Keratinocyte (primary cell): ENCODE results near the gene MIB2. TPM values are rescaled to one million over a fixed set of nuclear protein-coding genes. Genes with fewer than 3 reads are reported as not detected.
"Not testable (repeated sequence)": the region's sequence is repeated elsewhere in the genome, so short reads cannot be mapped to it uniquely, and the experiment has no call there.

Source experiments
- DNase-seq: peaks from one replicate; pipeline ENCODE4 v3.0.0-alpha.2; 2011; ENCODE audit warnings: low read depth, missing footprints, low spot score
- FAIRE-seq: peaks from 2 replicates; lab custom pipeline; 2011; peaks lifted over from hg19 to GRCh38; lab: Jason Lieb, UNC
- H2AFZ ChIP-seq: 2 replicates; pipeline ENCODE4 v1.6.0; 2012; ENCODE audit warnings: low read length, control low read depth, inconsistent platforms; ENCODE audit not compliant: control insufficient read depth
- H3K27ac ChIP-seq: 2 replicates; pipeline ENCODE4 v1.5.1; 2011; ENCODE audit warnings: low read length; ENCODE audit not compliant: control insufficient read depth, insufficient read depth
- H3K27me3 ChIP-seq: 3 replicates; pipeline ENCODE4 v1.6.0; 2011; ENCODE audit warnings: low read length; ENCODE audit not compliant: control insufficient read depth, insufficient read depth; ENCODE audit errors: extremely low read depth
- H3K36me3 ChIP-seq, 2 experiments: 2 replicates in 1 of 2; 3 replicates in 1 of 2; pipeline ENCODE4 v1.5.1; 2011; ENCODE audit warnings: low read length in 2 of 2, mild to moderate bottlenecking in 1 of 2; ENCODE audit not compliant: control insufficient read depth in 2 of 2, insufficient read depth in 2 of 2; ENCODE audit errors: extremely low read depth in 1 of 2
- H3K4me1 ChIP-seq: 3 replicates; pipeline ENCODE4 v1.5.1; 2011; ENCODE audit warnings: low read length; ENCODE audit not compliant: control insufficient read depth, insufficient read depth; ENCODE audit errors: extremely low read depth
- H3K4me2 ChIP-seq: 3 replicates; pipeline ENCODE4 v1.6.0; 2011; ENCODE audit warnings: low read depth, low read length; ENCODE audit not compliant: control insufficient read depth, insufficient read depth; ENCODE audit errors: extremely low read depth
- H3K4me3 ChIP-seq, 3 experiments: fragments of 200-600 bp in 1 of 3; sonication (generic) in 1 of 3; 2 replicates in 2 of 3; 3 replicates in 1 of 3; pipeline ENCODE4 v1.5.1; 2011 to 2016; ENCODE audit warnings: low read length in 3 of 3, mild to moderate bottlenecking in 3 of 3, control low read depth in 2 of 3, inconsistent platforms in 1 of 3, low read depth in 1 of 3, mixed read lengths in 1 of 3, mixed run types in 1 of 3, moderate library complexity in 1 of 3; ENCODE audit not compliant: control insufficient read depth in 2 of 3, insufficient read depth in 2 of 3; ENCODE audit errors: extremely low read depth in 1 of 3
- H3K79me2 ChIP-seq: 2 replicates; pipeline ENCODE4 v1.6.0; 2012; ENCODE audit warnings: low read length; ENCODE audit not compliant: control insufficient read depth, insufficient read depth
- H3K9ac ChIP-seq: 3 replicates; pipeline ENCODE4 v1.6.0; 2011; ENCODE audit warnings: low read length; ENCODE audit not compliant: control insufficient read depth, insufficient read depth; ENCODE audit errors: extremely low read depth
- H3K9me1 ChIP-seq: 3 replicates; pipeline ENCODE4 v1.6.0; 2011; ENCODE audit warnings: low read length; ENCODE audit not compliant: control insufficient read depth, insufficient read depth; ENCODE audit errors: extremely low read depth
- H3K9me3 ChIP-seq: 2 replicates; pipeline ENCODE4 v1.5.1; 2012; ENCODE audit warnings: low read depth, low read length; ENCODE audit not compliant: control insufficient read depth
- H4K20me1 ChIP-seq: 3 replicates; pipeline ENCODE4 v1.6.0; 2011; ENCODE audit warnings: low read length; ENCODE audit not compliant: control insufficient read depth, insufficient read depth; ENCODE audit errors: extremely low read depth
- EZH2 ChIP-seq: IDR thresholded peaks from one replicate; pipeline ENCODE4 v1.6.1; 2012; ENCODE audit warnings: inconsistent platforms, mild to moderate bottlenecking, low read length, moderate library complexity
- dilution Hi-C: fragments of 300-500 bp; cut with MboI; formaldehyde crosslinking; loops from one replicate; pipeline ENCODE4 v1.7.0; 2020; ENCODE audit warnings: low sequenced_read_pairs; ENCODE audit not compliant: extremely low pct_ligation_motif_present
- polyA plus RNA-seq, 5 experiments: library from polyadenylated mRNA; depleted of rRNA in 3 of 5; stranded (reverse) in 3 of 5; stranded (forward) in 1 of 5; unstranded in 1 of 5; fragments of >200 nt; gene quantifications; 1 replicate in 1 of 5; 2 replicates in 3 of 5; 3 replicates in 1 of 5; pipeline versions ENCODE4 v1.2.1 to v1.2.3, GENCODE V29; 2011 to 2012; ENCODE audit warnings: missing spikeins in 2 of 5, low read depth in 1 of 5, low replicate concordance in 1 of 5
- TF ChIP-seq, protein P1 (sequence below), 3 experiments: IDR thresholded peaks in 1 of 3; conservative IDR thresholded peaks in 1 of 3; optimal IDR thresholded peaks in 1 of 3; 2 replicates in 2 of 3; 3 replicates in 1 of 3; pipeline versions ENCODE3 to v1.5.1; 2011; ENCODE audit warnings: low read length in 3 of 3, mild to moderate bottlenecking in 3 of 3, moderate library complexity in 2 of 3, control low read depth in 1 of 3, inconsistent platforms in 1 of 3; ENCODE audit not compliant: insufficient read depth in 2 of 3; ENCODE audit errors: extremely low read depth in 1 of 3

Gene MIB2
- polyA plus RNA-seq, 1 donor (not counting 4 experiments of a cell fraction or from before 2014, with no cell fraction given) = 13.9 TPM

DNA sequence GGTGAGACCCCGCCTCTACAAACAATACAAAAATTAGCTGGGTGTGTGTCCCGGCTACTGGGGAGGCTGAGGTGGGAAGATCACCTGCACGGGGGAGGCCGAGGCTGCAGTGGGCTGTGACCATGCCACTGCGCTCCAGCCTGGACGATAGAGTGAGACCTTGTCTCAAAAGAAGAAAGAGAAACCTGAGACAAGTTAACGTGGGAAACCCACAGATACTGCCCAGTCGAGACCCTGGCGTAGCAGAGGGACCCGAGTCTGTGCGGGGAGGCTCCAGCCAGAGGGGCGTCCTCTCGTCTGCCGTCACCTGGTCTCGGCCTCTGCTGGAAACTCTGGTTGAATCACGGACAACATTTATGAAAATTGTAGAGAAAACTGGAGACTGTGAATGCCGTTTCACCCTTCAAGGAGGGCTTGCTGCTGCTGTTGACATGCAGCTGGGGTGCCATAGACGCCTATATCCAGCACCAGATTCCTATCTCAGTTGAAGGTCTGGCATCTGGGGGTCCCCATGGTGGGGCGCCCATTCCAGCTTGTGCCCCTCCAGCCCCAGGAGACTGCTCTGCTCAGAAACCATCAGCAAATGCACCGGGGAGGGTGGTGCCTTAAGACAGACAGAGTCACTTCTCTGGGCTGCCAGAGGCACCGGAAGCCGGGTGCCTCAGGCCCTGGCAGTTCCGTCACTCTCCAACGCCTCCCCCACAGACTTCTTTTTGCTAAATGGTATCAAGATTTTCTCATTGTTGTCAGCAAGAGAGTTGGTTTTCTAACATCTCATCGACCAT, 57.1 kb downstream of the MIB2 start:
- Histone ChIP-seq H3K9me1 (no peaks in the 10 kb centered on the region), H3K4me2 (no peak overlapping the region), H3K9me3 (no peaks in the 10 kb centered on the region), H3K9ac (no peak overlapping the region), H3K79me2 (no peaks in the 10 kb centered on the region), H2AFZ (no peak overlapping the region), H3K36me3 (peaks cover 0 to 5% of the 10 kb centered on the region in 2 experiments), H3K4me1 (no peaks in the 10 kb centered on the region), H3K27ac (no peak overlapping the region), H3K27me3 (no peaks in the 10 kb centered on the region), H4K20me1 (no peaks in the 10 kb centered on the region), H3K4me3 (no peak overlapping the region)
- FAIRE-seq (no peak), DNase-seq (no peak)
- dilution Hi-C loops = no loop called here
- TF ChIP-seq EZH2 = no peak
- TF ChIP-seq, protein P1, sequence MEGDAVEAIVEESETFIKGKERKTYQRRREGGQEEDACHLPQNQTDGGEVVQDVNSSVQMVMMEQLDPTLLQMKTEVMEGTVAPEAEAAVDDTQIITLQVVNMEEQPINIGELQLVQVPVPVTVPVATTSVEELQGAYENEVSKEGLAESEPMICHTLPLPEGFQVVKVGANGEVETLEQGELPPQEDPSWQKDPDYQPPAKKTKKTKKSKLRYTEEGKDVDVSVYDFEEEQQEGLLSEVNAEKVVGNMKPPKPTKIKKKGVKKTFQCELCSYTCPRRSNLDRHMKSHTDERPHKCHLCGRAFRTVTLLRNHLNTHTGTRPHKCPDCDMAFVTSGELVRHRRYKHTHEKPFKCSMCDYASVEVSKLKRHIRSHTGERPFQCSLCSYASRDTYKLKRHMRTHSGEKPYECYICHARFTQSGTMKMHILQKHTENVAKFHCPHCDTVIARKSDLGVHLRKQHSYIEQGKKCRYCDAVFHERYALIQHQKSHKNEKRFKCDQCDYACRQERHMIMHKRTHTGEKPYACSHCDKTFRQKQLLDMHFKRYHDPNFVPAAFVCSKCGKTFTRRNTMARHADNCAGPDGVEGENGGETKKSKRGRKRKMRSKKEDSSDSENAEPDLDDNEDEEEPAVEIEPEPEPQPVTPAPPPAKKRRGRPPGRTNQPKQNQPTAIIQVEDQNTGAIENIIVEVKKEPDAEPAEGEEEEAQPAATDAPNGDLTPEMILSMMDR (optimal IDR thresholded peaks at IDR 0.05 in 1 of 3, IDR thresholded peaks at IDR 0.05 in 1 of 3, conservative IDR thresholded peaks at IDR 0.05 in 1 of 3; ENCODE audit: extremely low read depth in 1 of 3, insufficient read depth in 2 of 3, low read length in 3 of 3) = no peak

DNA sequence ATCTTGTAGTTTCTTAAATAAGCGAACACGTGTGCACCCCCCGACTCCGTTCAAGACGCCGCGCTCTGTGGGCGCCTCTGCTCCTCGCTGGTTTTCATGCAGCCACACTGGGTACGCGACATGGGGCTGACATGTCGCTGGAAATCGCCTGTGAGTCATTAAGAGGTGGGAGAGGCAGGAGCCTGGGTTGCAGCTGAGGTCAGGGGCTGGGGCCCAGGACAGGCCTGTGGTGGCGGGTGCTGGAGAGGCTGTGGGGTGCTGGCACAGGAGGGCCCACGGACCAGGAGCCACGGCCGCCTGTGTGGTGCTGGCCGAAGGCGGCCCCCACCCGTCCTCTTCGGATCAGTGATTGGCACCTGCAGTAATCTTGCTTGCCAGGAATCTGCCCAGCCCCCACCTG, 59.5 kb downstream of the MIB2 start:
- H3K4me2 ChIP-seq, H3K27me3 ChIP-seq, H3K79me2 ChIP-seq, FAIRE-seq, H3K9me3 ChIP-seq, H3K27ac ChIP-seq, DNase-seq, H3K9me1 ChIP-seq, H3K9ac ChIP-seq, H3K36me3 ChIP-seq, dilution Hi-C loops, H2AFZ ChIP-seq, H3K4me3 ChIP-seq, H3K4me1 ChIP-seq, H4K20me1 ChIP-seq: not testable (repeated sequence)

DNA sequence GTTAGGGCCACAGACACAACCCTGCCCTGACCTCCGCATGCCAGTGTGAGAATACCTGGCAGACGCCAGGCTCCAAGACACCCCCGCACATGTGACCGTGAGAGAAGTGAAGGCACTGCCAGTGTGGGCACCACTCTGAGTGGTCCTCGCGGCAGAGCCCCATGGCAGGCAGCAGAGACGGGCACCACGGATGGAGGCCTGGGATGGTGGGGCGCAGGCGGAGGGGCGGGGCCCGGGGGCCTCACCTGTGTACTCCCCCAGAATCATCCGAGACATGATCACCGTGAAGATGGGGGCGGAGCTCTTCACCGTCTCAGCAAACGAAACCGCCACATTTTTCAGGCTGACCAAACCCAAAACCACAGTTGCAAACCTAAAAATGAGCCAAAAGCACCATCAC, 59.9 kb downstream of the MIB2 start:
- H3K9me3 ChIP-seq, H3K9ac ChIP-seq, dilution Hi-C loops, H3K36me3 ChIP-seq, H3K4me3 ChIP-seq, H3K27me3 ChIP-seq, FAIRE-seq, H3K4me1 ChIP-seq, H3K4me2 ChIP-seq, H4K20me1 ChIP-seq, DNase-seq, H3K79me2 ChIP-seq, H2AFZ ChIP-seq, H3K9me1 ChIP-seq, H3K27ac ChIP-seq: not testable (repeated sequence)

DNA sequence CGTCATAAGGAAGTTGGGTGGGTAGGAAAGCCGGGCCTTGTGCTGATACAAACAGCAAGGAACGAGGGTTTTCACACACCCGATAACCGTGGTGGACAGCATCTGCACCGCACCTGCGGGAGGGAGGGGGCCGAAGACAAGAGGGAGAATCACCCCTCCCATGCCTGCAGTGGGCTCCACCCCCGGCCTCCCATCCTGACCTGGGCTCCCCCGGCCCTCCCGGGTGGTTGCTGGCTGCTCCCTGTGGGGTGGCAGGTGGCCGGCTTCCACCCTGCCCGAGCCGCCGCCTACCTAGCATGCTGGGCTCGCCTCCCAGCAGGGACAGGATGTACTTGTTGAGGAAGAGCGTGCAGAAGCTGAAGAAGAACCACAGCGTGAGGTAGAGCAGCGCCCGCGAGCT, 60.8 kb downstream of the MIB2 start:
- H3K27me3 ChIP-seq, H3K4me3 ChIP-seq, H3K9me3 ChIP-seq, H3K4me1 ChIP-seq, H3K36me3 ChIP-seq, FAIRE-seq, H3K9me1 ChIP-seq, H2AFZ ChIP-seq, H3K27ac ChIP-seq, H4K20me1 ChIP-seq, H3K9ac ChIP-seq, dilution Hi-C loops, H3K79me2 ChIP-seq, DNase-seq, H3K4me2 ChIP-seq: not testable (repeated sequence)
